Motor neuron (in vitro differentiated cells): ENCODE measurements around the gene ZG16. TPM values are rescaled to one million over a fixed set of nuclear protein-coding genes. Genes with fewer than 3 reads are reported as not detected.
A peak's percentile ranks its signal among the peaks of the same experiment; 100 is the strongest.

Experiments used
- ATAC-seq, 8 experiments: fragments of 200-7000 bp; cut with Tn5 transposase; replicated peaks in 6 of 8; 2 replicates each; pipeline ENCODE4 v1.8.0; 2021; ENCODE audit warnings: mild to moderate bottlenecking in 8 of 8, moderate library complexity in 8 of 8
- H3K27ac ChIP-seq, 2 donors: fragments of 250-450 bp; sonication (Bioruptor Pico); 2 replicates each; pipeline ENCODE4 v1.9.0; 2021; ENCODE audit warnings: antibody characterized with exemption in 2 of 2, mild to moderate bottlenecking in 2 of 2, moderate library complexity in 1 of 2
- H3K4me1 ChIP-seq, 2 donors: fragments of 250-450 bp; sonication (Bioruptor Pico); replicated peaks in 1 of 2; 2 replicates each; pipeline ENCODE4 v1.6.1; 2021; ENCODE audit warnings: antibody characterized with exemption in 2 of 2, mild to moderate bottlenecking in 2 of 2, moderate library complexity in 1 of 2
- H3K4me3 ChIP-seq, 5 donors: fragments of 250-450 bp; sonication (Bioruptor Pico); 2 replicates each; pipeline ENCODE4 v1.9.0; 2021; ENCODE audit warnings: antibody characterized with exemption in 5 of 5, mild to moderate bottlenecking in 5 of 5, moderate library complexity in 4 of 5
- WGBS, 10 experiments: fragments of 450-650 bp; shearing (Covaris generic); methylation state at CpG; one replicate each; pipeline ENCODE4 v1.0.0; 2022; 5-methylcytosine and 5-hydroxymethylcytosine counted together
- in situ Hi-C, 9 experiments: fragments of 400-800 bp; cut with MboI; loops; one replicate each; pipeline ENCODE4 v1.15.0; 2021; ENCODE audit warnings: low sequenced_read_pairs in 9 of 9, low pct_unique_long_range_greater_than_20kb in 2 of 9; ENCODE audit not compliant: unreplicated experiment in 9 of 9
- total RNA-seq, 8 experiments: library from RNA; unstranded; fragments of 300-600 nt; gene quantifications; 2 replicates each; pipeline versions ENCODE4 v1.2.3 to v1.2.4, GENCODE V29; 2022

Gene ZG16
- total RNA-seq, 8 experiments from 2014 or later = 0.08 to 0.19 (median 0.10) TPM; not detected in 3

DNA sequence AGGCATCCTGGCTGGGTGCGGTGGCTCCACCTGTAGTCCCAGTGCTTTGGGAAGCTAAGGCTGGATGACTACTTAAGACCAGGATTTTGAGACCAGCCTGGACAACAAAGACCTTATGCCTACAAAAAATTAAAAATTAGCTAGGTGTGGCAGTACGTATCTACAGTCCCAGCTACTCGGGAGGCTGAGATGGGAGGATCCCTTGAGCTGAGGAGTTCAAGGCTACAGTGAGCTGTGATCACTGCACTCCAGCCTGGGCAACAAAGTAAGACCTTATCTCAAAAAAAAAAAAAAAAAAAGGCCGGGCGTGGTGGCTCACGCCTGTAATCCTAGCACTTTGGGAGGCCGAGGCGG lies 48.3 kb downstream of the ZG16 start:
- no peak for ATAC-seq
- in situ Hi-C loops = loop anchor here in 1 of 9 experiments (25.0 kb wide), 1 partner anchor 186 kb away; the partner anchor contains the start of genes C16orf92 and DOC2A
- Histone ChIP-seq H3K4me1 (peaks cover 2 to 8% of the 10 kb centered on the region in 2 donors), H3K27ac (peak overlapping the region in 1 of 2 donors; percentile 58), H3K4me3 (no peak overlapping the region)
- 67 to 100% (median 89%) methylated on average over 1 to 8 of the region's 8 CpGs; no CpG with 5 or more reads in 6 of the 10 experiments for WGBS, 10 experiments

DNA sequence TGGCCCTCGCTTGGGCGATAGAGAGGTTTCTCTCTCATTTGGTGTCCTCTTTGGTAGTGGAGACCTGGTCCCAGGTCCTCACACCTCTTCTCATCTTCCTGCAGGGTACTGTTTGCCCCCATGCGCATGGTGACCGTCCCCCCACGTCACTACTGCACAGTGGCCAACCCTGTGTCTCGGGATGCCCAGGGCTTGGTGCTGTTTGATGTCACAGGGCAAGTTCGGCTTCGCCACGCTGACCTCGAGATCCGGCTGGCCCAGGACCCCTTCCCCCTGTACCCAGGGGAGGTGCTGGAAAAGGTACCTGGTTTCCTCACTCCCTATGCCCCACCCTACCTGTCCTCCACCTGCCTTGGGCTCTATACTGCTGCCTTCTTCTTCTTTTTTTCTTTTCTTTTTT lies 52.7 kb downstream of the ZG16 start:
- H3K4me3 ChIP-seq = no peak overlapping the region
- in situ Hi-C loops = loop anchor here in 1 of 9 experiments (25.0 kb wide), 1 partner anchor 182 kb away; the partner anchor contains the start of genes C16orf92 and DOC2A
- peaks cover 0 to 2% of the 10 kb centered on the region in 2 donors for H3K4me1 ChIP-seq
- no peak overlapping the region for H3K27ac ChIP-seq
- WGBS, 10 experiments = 85 to 100% methylated on average over 2 to 8 of the region's 11 CpGs; no CpG with 5 or more reads in 8 of the 10 experiments
- ATAC-seq = no peak

DNA sequence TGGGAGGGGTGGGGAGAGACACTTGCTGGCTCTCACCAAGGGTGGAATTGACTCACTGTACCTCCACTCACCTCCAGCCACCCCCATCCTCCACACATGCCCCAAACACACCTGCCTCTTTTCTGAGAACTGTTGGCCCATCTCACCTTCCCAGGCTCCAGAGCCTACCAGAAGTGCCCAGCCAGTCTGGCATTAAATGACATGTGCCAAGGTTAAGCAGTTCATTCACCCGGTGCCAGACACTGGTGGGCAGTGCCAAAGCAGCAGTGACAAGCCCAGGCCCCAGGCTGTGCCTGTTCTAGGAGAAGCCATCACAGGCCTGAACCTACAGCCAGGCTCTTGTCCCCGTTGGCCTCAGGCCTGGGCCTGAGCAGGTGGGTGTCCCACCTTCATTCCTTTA lies 53.4 kb downstream of the ZG16 start:
- Histone ChIP-seq H3K4me3 (no peak overlapping the region), H3K4me1 (no peaks in the 10 kb centered on the region), H3K27ac (no peak overlapping the region)
- ATAC-seq = no peak
- WGBS, 10 experiments = 67 to 100% (median 90%) methylated on average over 1 to 2 of the region's 2 CpGs; no CpG with 5 or more reads in 3 of the 10 experiments
- in situ Hi-C loops = loop anchor here in 1 of 9 experiments (25.0 kb wide), 1 partner anchor 181 kb away; the partner anchor contains the start of genes C16orf92 and DOC2A

Other genes starting within 250 kb of the ZG16 start
- gene SPN, start 115.0 kb upstream of the ZG16 start, total RNA-seq = 1 to 10 TPM in 1 of 8 experiments, under 1 TPM in 7; 0.07 to 1.1 (median 0.35) TPM
- 100 to 1,000 TPM in 1 of 8 experiments, 10 to 100 TPM in 7; 37.7 to 133 (median 52.8) TPM for gene QPRT, start 99.1 kb upstream of the ZG16 start, total RNA-seq
- gene C16orf54, start 32.3 kb upstream of the ZG16 start, total RNA-seq = under 1 TPM in 6 of 8 experiments, not detected in 2; 0.05 to 0.28 (median 0.16) TPM
- 10 to 100 TPM; 16.1 to 96.3 (median 24.4) TPM for gene KIF22, start 12.5 kb downstream of the ZG16 start, total RNA-seq
- gene MAZ, start 28.3 kb downstream of the ZG16 start, total RNA-seq = 100 to 1,000 TPM in 7 of 8 experiments, 10 to 100 TPM in 1; 80.2 to 354 (median 177) TPM
- gene PRRT2, start 33.9 kb downstream of the ZG16 start, total RNA-seq = 10 to 100 TPM in 5 of 8 experiments, 1 to 10 TPM in 3; 1.4 to 72.7 (median 28.4) TPM
- gene PAGR1, start 37.9 kb downstream of the ZG16 start, total RNA-seq = 10 to 100 TPM; 13.7 to 53.0 (median 28.2) TPM
- 100 to 1,000 TPM in 1 of 8 experiments, 10 to 100 TPM in 4, 1 to 10 TPM in 3; 3.2 to 179 (median 31.0) TPM for gene MVP, start 42.2 kb downstream of the ZG16 start, total RNA-seq
- 10 to 100 TPM; 38.1 to 64.9 (median 44.0) TPM for gene CDIPT, start 85.0 kb downstream of the ZG16 start, total RNA-seq
- gene SEZ6L2, start 121.3 kb downstream of the ZG16 start, total RNA-seq = 10 to 100 TPM; 20.4 to 95.6 (median 70.1) TPM
- 10 to 100 TPM in 7 of 8 experiments, 1 to 10 TPM in 1; 8.9 to 30.8 (median 16.9) TPM for gene ASPHD1, start 122.2 kb downstream of the ZG16 start, total RNA-seq
- gene KCTD13, start 148.0 kb downstream of the ZG16 start, total RNA-seq = 10 to 100 TPM in 6 of 8 experiments, 1 to 10 TPM in 2; 9.1 to 82.6 (median 15.2) TPM
- 10 to 100 TPM; 34.4 to 77.6 (median 56.2) TPM for gene TMEM219, start 183.8 kb downstream of the ZG16 start, total RNA-seq
- gene TAOK2, start 195.6 kb downstream of the ZG16 start, total RNA-seq = 10 to 100 TPM; 27.0 to 54.4 (median 38.6) TPM
- gene HIRIP3, start 217.4 kb downstream of the ZG16 start, total RNA-seq = 10 to 100 TPM in 7 of 8 experiments, 1 to 10 TPM in 1; 7.9 to 30.4 (median 16.9) TPM
- 10 to 100 TPM; 31.9 to 61.2 (median 54.2) TPM for gene INO80E, start 218.0 kb downstream of the ZG16 start, total RNA-seq
- gene DOC2A, start 232.8 kb downstream of the ZG16 start, total RNA-seq = 1 to 10 TPM in 7 of 8 experiments, under 1 TPM in 1; 0.31 to 8.1 (median 4.0) TPM
- gene C16orf92, start 244.9 kb downstream of the ZG16 start, total RNA-seq = under 1 TPM in 5 of 8 experiments, not detected in 3; 0.43 to 0.90 (median 0.52) TPM